ENCODE measurements around the gene NCF4.

Gene NCF4

DNA sequence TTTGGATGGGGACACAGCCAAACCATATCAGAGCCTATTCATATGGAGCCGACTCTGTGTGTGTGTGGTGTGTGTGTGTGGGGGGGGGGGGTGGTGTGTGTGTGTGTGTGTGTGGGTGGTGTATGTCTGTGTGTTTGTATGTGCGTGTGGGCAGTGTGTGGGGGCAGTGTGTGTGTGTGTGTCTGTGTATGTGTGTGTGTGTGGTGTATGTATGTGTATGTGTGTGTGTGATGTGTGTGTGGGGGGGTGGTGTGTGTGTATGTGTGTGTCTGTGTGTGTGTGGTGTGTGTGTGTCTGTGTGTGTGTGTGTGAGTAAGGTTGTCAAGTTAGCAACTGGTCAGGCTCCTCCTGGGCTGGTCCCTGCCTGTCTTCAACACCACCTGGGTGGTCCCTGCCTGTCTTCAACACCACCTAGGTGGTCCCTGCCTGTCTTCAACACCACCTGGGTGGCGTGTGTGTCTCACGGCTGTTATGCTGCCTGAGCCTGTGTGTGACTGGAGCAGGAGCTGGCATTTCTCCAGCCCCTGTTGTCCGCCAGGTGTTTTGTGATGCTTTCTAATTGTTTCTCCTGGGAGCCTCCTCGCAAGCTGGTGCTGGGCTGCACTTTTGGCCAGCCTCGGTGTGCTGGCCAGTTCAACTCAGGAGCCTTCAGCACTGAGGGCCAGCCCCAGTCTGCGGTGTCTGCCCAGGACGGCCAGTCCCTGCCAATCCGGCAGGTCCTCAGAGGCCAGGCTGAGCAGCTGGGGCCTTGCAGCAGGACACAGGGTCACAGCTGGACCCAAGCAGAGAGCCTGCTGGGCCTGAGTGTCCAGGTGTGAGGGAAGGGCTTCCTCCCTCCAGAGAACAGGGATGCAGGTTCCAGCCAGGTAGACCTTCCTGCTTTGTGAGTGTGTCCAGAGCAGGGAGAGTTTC, 22.4 kb upstream of the NCF4 start:
- H3K9ac ChIP-seq (ENCODE audit: low read length in 2 of 2), result no peak overlapping the region
- H3K4me3 ChIP-seq (ENCODE audit: low read length in 2 of 2), result no peak overlapping the region
- peaks cover 0 to 1% of the 10 kb centered on the region in 2 donors for H3K9me3 ChIP-seq (ENCODE audit: control insufficient read depth in 2 of 2, low read length in 2 of 2)
- no peaks in the 10 kb centered on the region for H3K4me1 ChIP-seq (ENCODE audit: control insufficient read depth, insufficient read depth, low read length)
- H3K27ac ChIP-seq (ENCODE audit: low read length), result no peak overlapping the region
- H3K36me3 ChIP-seq (ENCODE audit: control insufficient read depth in 2 of 2, insufficient read depth in 2 of 2, low read length in 2 of 2), result no peaks in the 10 kb centered on the region
- peaks cover 0 to 7% of the 10 kb centered on the region in 2 donors for H3K27me3 ChIP-seq (ENCODE audit: control insufficient read depth in 1 of 2, insufficient read depth in 2 of 2, low read length in 2 of 2)

DNA sequence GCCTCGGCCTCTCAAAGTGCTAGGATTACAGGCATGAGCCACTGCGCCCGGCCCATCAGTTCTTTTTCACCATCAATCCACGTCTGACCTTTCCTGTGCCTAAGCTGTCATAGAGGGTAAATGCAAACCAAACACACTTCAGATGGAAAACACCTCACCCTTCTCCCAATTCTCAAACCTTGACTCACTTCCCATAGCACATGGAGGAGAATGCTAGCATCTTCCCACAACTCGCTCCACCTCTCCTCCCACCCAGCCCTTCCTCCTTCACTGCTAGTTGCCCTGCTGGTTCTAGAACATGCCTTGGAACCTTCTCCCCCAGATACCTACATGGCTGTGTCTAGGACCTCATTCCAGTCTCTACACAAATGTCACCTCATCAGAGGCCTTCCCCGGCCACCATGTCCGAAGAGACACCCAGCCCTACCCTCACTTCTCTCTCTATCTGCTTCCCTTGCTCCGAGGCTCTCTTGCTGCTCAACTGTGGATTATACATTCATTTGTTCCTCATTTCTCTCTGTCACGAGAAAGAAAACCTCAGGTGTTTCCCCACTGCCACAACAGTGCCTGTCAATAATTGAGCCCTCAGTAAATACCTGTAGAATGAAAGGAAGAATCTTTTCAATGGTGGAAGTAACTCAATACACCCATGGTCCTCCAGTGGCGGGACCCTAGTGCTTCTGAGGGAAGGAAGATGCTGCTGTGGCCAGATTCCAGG, 21.3 kb upstream of the NCF4 start:
- Histone ChIP-seq H3K27ac (ENCODE audit: low read length) (no peak overlapping the region), H3K36me3 (ENCODE audit: control insufficient read depth in 2 of 2, insufficient read depth in 2 of 2, low read length in 2 of 2) (no peaks in the 10 kb centered on the region), H3K9me3 (ENCODE audit: control insufficient read depth in 2 of 2, low read length in 2 of 2) (no peaks in the 10 kb centered on the region), H3K4me3 (ENCODE audit: low read length in 2 of 2) (no peak overlapping the region), H3K4me1 (ENCODE audit: control insufficient read depth, insufficient read depth, low read length) (no peaks in the 10 kb centered on the region), H3K27me3 (ENCODE audit: control insufficient read depth in 1 of 2, insufficient read depth in 2 of 2, low read length in 2 of 2) (peaks cover 0 to 13% of the 10 kb centered on the region in 2 donors), H3K9ac (ENCODE audit: low read length in 2 of 2) (no peak overlapping the region)

DNA sequence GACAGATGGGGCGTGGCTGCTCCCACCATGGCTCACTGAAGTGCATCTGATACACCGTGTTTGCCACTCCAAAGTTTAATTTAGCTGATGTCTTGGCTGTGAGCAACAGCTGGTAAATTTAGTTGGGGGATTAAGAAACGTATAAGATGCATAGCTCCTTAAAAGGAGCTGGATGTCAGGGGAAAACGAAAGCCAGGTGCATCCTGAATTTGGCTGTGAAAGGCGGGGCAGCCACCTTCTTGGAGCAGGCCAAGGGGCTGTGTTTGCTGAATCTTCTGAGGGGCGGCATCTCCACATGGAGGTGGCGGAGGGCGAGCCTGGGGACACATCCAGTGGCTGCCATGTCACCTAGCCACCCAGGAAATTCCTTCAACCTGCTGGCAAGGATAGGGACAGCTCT, 20.7 kb upstream of the NCF4 start:
- Histone ChIP-seq H3K9ac (ENCODE audit: low read length in 2 of 2) (no peak overlapping the region), H3K27me3 (ENCODE audit: control insufficient read depth in 1 of 2, insufficient read depth in 2 of 2, low read length in 2 of 2) (peaks cover 0 to 15% of the 10 kb centered on the region in 2 donors), H3K27ac (ENCODE audit: low read length) (no peak overlapping the region), H3K36me3 (ENCODE audit: control insufficient read depth in 2 of 2, insufficient read depth in 2 of 2, low read length in 2 of 2) (no peaks in the 10 kb centered on the region), H3K9me3 (ENCODE audit: control insufficient read depth in 2 of 2, low read length in 2 of 2) (no peaks in the 10 kb centered on the region), H3K4me1 (ENCODE audit: control insufficient read depth, insufficient read depth, low read length) (no peaks in the 10 kb centered on the region), H3K4me3 (ENCODE audit: low read length in 2 of 2) (no peak overlapping the region)

DNA sequence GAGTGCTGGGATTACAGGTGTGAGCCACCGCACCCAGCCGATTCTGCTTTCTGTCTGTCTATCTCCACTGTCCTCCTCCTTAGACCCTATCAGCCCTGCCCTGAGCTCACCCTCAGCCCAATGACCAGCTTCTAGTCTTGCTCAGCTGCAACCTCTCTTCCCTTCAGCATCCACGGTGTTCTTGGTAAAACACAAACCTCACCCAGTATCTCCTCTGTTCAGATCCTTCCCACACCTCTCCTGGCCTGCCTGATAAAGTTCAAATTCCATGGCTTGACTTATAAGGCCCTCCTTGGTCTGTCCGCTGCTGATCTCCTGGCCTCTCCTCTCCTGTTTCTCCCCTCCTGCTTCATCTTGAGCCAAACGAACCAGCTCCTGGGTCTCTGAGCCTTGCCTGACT, 14.5 kb upstream of the NCF4 start:
- no peak overlapping the region for H3K4me3 ChIP-seq (ENCODE audit: low read length in 2 of 2)
- no peak overlapping the region for H3K9ac ChIP-seq (ENCODE audit: low read length in 2 of 2)
- peaks cover 7 to 29% of the 10 kb centered on the region in 2 donors for H3K27me3 ChIP-seq (ENCODE audit: control insufficient read depth in 1 of 2, insufficient read depth in 2 of 2, low read length in 2 of 2)
- no peaks in the 10 kb centered on the region for H3K4me1 ChIP-seq (ENCODE audit: control insufficient read depth, insufficient read depth, low read length)
- H3K36me3 ChIP-seq (ENCODE audit: control insufficient read depth in 2 of 2, insufficient read depth in 2 of 2, low read length in 2 of 2), result no peaks in the 10 kb centered on the region
- H3K27ac ChIP-seq (ENCODE audit: low read length), result no peak overlapping the region
- no peaks in the 10 kb centered on the region for H3K9me3 ChIP-seq (ENCODE audit: control insufficient read depth in 2 of 2, low read length in 2 of 2)

DNA sequence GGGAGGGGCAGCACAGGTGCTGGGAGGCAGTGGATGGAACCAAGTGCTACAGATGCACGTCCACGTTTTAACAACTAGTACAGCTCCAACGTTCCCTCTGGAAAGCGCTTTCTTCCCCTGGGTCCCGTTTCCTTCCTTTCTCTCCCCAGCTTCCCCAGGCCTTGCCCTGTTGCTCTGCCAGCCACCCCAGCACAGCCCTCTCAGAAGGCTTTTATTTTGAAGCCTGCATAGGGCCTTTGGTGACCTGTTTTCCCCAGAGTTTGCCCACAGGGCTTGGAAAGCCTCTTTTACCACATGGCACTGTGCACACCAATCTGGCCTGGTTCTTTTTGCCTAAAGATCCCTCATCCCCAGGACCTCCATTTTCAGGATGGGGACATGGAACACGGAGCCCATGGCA, 13.9 kb upstream of the NCF4 start:
- Histone ChIP-seq H3K4me1 (ENCODE audit: control insufficient read depth, insufficient read depth, low read length) (no peaks in the 10 kb centered on the region), H3K27me3 (ENCODE audit: control insufficient read depth in 1 of 2, insufficient read depth in 2 of 2, low read length in 2 of 2) (peaks cover 7 to 32% of the 10 kb centered on the region in 2 donors), H3K9me3 (ENCODE audit: control insufficient read depth in 2 of 2, low read length in 2 of 2) (no peaks in the 10 kb centered on the region), H3K36me3 (ENCODE audit: control insufficient read depth in 2 of 2, insufficient read depth in 2 of 2, low read length in 2 of 2) (no peaks in the 10 kb centered on the region), H3K27ac (ENCODE audit: low read length) (no peak overlapping the region), H3K4me3 (ENCODE audit: low read length in 2 of 2) (no peak overlapping the region), H3K9ac (ENCODE audit: low read length in 2 of 2) (no peak overlapping the region)

DNA sequence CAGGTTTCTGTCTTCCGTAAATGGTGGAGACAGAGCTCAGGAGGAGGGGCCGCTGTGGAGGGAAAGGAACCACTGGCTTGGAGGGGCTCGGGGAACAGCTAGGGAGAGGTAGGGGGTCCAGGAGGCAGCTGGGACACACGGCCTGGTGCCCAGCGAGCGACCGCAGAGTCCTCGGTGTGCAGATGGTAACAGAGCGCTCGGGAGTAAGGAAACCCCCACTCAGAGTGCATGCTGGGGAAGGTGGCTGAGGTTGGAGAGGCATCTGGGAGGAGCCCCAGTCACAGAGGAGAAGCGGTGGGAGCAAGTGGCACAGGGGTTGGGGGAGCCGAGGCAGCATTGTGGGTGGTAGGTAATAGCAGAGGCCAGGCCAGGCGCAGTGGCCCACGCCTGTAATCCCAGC, 10.8 kb upstream of the NCF4 start:
- H3K4me3 ChIP-seq (ENCODE audit: low read length in 2 of 2), result no peak overlapping the region
- no peaks in the 10 kb centered on the region for H3K36me3 ChIP-seq (ENCODE audit: control insufficient read depth in 2 of 2, insufficient read depth in 2 of 2, low read length in 2 of 2)
- H3K4me1 ChIP-seq (ENCODE audit: control insufficient read depth, insufficient read depth, low read length), result peaks cover 2% of the 10 kb centered on the region
- H3K27ac ChIP-seq (ENCODE audit: low read length), result no peak overlapping the region
- no peak overlapping the region for H3K9ac ChIP-seq (ENCODE audit: low read length in 2 of 2)
- peaks cover 7 to 24% of the 10 kb centered on the region in 2 donors for H3K27me3 ChIP-seq (ENCODE audit: control insufficient read depth in 1 of 2, insufficient read depth in 2 of 2, low read length in 2 of 2)
- no peaks in the 10 kb centered on the region for H3K9me3 ChIP-seq (ENCODE audit: control insufficient read depth in 2 of 2, low read length in 2 of 2)

DNA sequence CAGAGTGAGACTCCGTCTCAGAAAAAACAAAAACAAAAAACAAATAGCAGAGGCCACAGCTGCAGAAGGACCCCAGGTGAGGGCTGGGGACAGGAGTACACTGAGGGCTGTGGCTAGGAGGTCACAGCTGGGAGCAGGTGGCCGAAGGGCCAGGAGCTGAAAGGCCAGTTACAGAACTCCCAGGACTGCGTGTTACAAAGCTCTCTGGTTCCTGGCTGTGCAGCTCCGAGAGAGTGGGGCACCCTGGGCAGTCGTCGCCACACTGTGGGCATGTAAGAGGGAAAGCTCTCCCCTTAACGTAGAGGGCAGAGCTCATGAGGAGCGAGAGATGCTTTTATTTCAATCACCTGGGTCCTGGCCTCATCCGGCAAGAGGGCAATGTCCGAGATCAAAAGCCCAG, 10.1 kb upstream of the NCF4 start:
- Histone ChIP-seq H3K27me3 (ENCODE audit: control insufficient read depth in 1 of 2, insufficient read depth in 2 of 2, low read length in 2 of 2) (peaks cover 7 to 24% of the 10 kb centered on the region in 2 donors), H3K4me1 (ENCODE audit: control insufficient read depth, insufficient read depth, low read length) (peaks cover 2% of the 10 kb centered on the region), H3K36me3 (ENCODE audit: control insufficient read depth in 2 of 2, insufficient read depth in 2 of 2, low read length in 2 of 2) (no peaks in the 10 kb centered on the region), H3K4me3 (ENCODE audit: low read length in 2 of 2) (no peak overlapping the region), H3K9ac (ENCODE audit: low read length in 2 of 2) (no peak overlapping the region), H3K9me3 (ENCODE audit: control insufficient read depth in 2 of 2, low read length in 2 of 2) (no peaks in the 10 kb centered on the region), H3K27ac (ENCODE audit: low read length) (no peak overlapping the region)

DNA sequence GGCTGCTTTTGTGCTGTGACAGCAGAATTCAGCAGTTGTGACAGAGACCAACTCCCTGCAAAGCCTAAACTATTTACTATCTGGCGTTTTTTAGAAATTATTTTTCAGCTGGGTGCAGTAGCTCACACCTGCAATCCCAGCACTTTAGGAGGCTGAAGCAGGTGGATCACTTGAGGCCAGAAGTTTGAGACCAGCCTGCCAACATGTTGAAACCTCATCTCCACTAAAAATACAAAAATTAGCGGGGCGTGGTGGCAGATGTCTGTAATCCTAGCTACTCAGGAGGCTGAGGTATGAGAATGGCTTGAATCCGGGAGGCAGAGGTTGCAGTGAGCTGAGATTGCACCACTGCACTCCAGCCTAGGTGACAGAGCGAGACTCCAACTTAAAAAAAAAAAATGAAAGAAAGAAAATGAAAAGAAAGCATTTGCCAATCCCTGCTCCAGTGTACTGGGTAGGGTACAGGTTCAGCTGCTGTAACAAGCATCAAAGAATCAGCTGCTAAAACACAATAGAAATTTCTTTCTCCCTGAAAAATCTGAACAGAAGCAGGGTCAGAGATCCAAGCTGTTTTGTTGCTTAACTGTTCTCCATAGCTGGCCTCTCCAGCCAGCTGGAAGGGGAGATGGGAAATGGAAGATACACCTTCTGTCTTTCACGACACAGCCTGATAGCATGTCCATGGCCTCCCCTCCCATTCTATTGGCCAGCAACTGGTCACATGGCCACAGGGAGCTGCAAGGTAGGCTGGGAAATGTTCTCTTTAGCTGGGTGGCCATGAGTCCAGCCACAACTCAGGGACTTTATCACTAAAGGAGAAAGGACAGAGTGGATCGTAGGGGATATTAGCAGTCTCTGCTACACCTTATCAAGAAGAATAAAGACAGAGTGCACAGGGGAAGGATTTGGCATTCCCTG, 8.5 kb upstream of the NCF4 start:
- H3K27me3 ChIP-seq (ENCODE audit: control insufficient read depth in 1 of 2, insufficient read depth in 2 of 2, low read length in 2 of 2), result peaks cover 8 to 22% of the 10 kb centered on the region in 2 donors
- no peak overlapping the region for H3K4me3 ChIP-seq (ENCODE audit: low read length in 2 of 2)
- no peaks in the 10 kb centered on the region for H3K9me3 ChIP-seq (ENCODE audit: control insufficient read depth in 2 of 2, low read length in 2 of 2)
- H3K27ac ChIP-seq (ENCODE audit: low read length), result no peak overlapping the region
- peaks cover 12% of the 10 kb centered on the region for H3K4me1 ChIP-seq (ENCODE audit: control insufficient read depth, insufficient read depth, low read length)
- no peaks in the 10 kb centered on the region for H3K36me3 ChIP-seq (ENCODE audit: control insufficient read depth in 2 of 2, insufficient read depth in 2 of 2, low read length in 2 of 2)
- no peak overlapping the region for H3K9ac ChIP-seq (ENCODE audit: low read length in 2 of 2)

DNA sequence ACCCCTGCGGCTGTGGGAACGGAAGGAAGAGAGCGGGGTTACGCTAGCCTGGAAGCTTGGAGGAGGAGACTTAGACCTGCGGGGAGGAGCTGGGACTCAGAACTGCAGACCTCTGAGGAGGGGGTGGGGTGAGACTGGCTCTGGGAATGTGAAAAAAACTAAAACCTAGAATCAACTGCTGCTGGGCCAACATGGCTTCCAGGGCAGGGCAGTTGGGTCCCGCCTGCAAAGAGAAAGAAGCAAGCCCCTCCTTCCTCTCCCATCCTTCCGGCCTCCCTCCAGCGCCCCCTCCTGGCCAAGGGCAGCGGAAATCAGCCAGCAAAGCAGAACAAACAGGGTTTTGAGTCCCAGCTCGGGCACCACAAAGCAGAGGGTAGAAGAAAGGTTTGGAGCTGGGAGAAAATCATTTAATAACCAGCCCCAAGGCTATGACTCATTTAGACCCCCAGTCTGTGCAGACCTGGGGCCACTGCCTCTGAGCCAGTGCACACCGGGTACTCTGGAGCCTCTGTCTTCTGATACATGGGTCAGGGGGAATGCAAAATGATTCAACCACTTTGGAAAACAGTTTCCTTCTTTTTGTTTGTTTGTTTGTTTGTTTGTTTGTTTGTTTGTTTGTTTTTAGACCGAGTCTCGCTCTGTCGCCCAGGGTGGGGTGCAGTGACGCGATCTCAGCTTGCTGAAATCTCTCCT, 7.3 kb upstream of the NCF4 start:
- Histone ChIP-seq H3K27me3 (ENCODE audit: control insufficient read depth in 1 of 2, insufficient read depth in 2 of 2, low read length in 2 of 2) (peaks cover 7 to 21% of the 10 kb centered on the region in 2 donors), H3K9me3 (ENCODE audit: control insufficient read depth in 2 of 2, low read length in 2 of 2) (no peaks in the 10 kb centered on the region), H3K36me3 (ENCODE audit: control insufficient read depth in 2 of 2, insufficient read depth in 2 of 2, low read length in 2 of 2) (no peaks in the 10 kb centered on the region), H3K9ac (ENCODE audit: low read length in 2 of 2) (no peak overlapping the region), H3K4me3 (ENCODE audit: low read length in 2 of 2) (no peak overlapping the region), H3K27ac (ENCODE audit: low read length) (no peak overlapping the region), H3K4me1 (ENCODE audit: control insufficient read depth, insufficient read depth, low read length) (peaks cover 12% of the 10 kb centered on the region)

DNA sequence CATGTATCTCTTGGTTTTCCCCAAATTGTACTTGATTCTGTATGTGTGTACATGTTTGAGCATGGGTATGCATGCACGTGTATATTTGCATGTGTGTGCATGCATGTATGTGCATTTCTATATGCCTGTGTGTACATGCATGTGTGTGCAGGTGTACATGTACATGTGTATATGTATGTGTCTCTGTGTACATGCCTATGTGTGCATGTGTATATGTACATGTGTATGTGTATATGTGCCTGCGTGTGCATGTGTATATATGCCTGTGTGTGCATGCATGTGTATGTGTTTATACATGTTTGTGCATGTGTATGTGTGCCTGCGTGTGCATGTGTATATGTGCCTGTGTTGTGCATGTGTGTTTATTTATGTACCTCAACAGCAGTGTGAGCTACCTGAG, 5.3 kb upstream of the NCF4 start:
- H3K27me3 ChIP-seq (ENCODE audit: control insufficient read depth in 1 of 2, insufficient read depth in 2 of 2, low read length in 2 of 2), result peaks cover 7 to 11% of the 10 kb centered on the region in 2 donors
- H3K4me1 ChIP-seq (ENCODE audit: control insufficient read depth, insufficient read depth, low read length), result peaks cover 12% of the 10 kb centered on the region
- no peak overlapping the region for H3K27ac ChIP-seq (ENCODE audit: low read length)
- H3K9ac ChIP-seq (ENCODE audit: low read length in 2 of 2), result no peak overlapping the region
- no peaks in the 10 kb centered on the region for H3K9me3 ChIP-seq (ENCODE audit: control insufficient read depth in 2 of 2, low read length in 2 of 2)
- no peak overlapping the region for H3K4me3 ChIP-seq (ENCODE audit: low read length in 2 of 2)
- no peaks in the 10 kb centered on the region for H3K36me3 ChIP-seq (ENCODE audit: control insufficient read depth in 2 of 2, insufficient read depth in 2 of 2, low read length in 2 of 2)
